Measurements from ENCODE around the gene KCTD10.

The KCTD10 gene

DNA sequence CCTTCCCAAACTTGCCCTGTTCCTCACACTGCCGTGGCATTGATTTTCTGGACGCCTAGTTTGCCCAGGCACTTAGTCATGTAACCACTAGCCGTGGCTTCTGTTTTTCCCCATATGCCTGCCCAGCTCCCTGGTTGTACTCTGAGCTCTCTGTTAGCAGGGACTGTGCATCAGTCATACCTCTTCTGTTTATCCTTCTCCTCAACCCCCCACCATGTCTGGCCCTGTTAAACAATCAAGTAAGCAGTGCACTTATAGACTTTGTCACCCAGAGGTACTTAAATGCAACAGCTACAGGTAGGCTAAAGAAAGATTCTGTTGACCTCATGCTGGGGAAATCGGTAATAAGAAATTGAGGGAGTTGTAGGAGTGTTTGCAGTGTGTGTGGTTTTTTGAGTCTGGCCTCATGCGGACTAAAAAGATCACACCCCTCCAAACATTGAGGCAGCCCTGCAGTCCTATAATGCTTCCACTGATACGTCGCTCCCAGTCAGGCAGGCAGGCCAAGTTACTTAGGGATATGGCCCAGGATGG is 17.3 kb upstream of the KCTD10 start:
- Histone ChIP-seq H3K27ac (no peak overlapping the region), H3K36me3 (peaks cover 87 to 100% (median 93%) of the 10 kb centered on the region in 3 donors), H3K4me1 (no peaks in the 10 kb centered on the region), H3K27me3 (no peaks in the 10 kb centered on the region), H3K9me3 (no peaks in the 10 kb centered on the region), H3K4me3 (no peak overlapping the region)
- DNase-seq, result no peak
- TF ChIP-seq, protein P1, sequence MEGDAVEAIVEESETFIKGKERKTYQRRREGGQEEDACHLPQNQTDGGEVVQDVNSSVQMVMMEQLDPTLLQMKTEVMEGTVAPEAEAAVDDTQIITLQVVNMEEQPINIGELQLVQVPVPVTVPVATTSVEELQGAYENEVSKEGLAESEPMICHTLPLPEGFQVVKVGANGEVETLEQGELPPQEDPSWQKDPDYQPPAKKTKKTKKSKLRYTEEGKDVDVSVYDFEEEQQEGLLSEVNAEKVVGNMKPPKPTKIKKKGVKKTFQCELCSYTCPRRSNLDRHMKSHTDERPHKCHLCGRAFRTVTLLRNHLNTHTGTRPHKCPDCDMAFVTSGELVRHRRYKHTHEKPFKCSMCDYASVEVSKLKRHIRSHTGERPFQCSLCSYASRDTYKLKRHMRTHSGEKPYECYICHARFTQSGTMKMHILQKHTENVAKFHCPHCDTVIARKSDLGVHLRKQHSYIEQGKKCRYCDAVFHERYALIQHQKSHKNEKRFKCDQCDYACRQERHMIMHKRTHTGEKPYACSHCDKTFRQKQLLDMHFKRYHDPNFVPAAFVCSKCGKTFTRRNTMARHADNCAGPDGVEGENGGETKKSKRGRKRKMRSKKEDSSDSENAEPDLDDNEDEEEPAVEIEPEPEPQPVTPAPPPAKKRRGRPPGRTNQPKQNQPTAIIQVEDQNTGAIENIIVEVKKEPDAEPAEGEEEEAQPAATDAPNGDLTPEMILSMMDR (IDR thresholded peaks at IDR 0.05), result no peak
- intact Hi-C loops (cut with DNase I; ENCODE audit: low total_unique reads), result no loop called here

DNA sequence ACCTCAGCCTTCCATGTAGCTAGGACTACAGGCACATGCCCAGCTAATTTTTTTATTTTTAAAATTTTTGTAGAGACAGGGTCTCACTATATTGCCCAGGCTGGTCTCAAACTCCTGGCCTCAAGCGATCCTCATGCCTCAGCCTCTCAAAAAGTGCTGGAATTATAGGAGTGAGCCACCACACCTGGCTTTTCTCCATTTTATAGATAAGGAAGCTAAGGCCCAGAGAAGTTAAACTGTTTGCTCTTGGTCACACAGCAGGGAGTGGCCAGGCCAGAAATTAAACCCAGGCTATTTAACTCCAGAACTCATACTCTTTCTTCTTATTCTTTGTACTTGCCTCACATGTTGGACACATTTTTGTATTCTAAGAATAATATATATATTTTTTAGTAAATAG is 16.8 kb upstream of the KCTD10 start:
- no peak overlapping the region for H3K4me3 ChIP-seq
- no peak for DNase-seq
- H3K27me3 ChIP-seq, result no peaks in the 10 kb centered on the region
- H3K4me1 ChIP-seq, result no peaks in the 10 kb centered on the region
- no peak overlapping the region for H3K27ac ChIP-seq
- peaks cover 87 to 100% (median 93%) of the 10 kb centered on the region in 3 donors for H3K36me3 ChIP-seq
- no peaks in the 10 kb centered on the region for H3K9me3 ChIP-seq
- intact Hi-C loops (cut with DNase I; ENCODE audit: low total_unique reads), result no loop called here
- TF ChIP-seq, protein P1 (IDR thresholded peaks at IDR 0.05), result no peak

- Histone ChIP-seq H3K4me3 (no peak overlapping the region), H3K9me3 (no peaks in the 10 kb centered on the region), H3K27ac (no peak overlapping the region), H3K4me1 (no peaks in the 10 kb centered on the region), H3K36me3 (peaks cover 87 to 100% (median 93%) of the 10 kb centered on the region in 3 donors), H3K27me3 (no peaks in the 10 kb centered on the region)
- TF ChIP-seq, protein P1 (IDR thresholded peaks at IDR 0.05), result no peak
- no peak for DNase-seq
- intact Hi-C loops (cut with DNase I; ENCODE audit: low total_unique reads), result no loop called here
These were observed 16.0 kb upstream of the KCTD10 start for GRCh38 chr12:109493090-109493489.

GRCh38 chr12:109492371-109492770 is 15.3 kb upstream of the KCTD10 start:
- peaks cover 87 to 100% (median 93%) of the 10 kb centered on the region in 3 donors for H3K36me3 ChIP-seq
- no peak for DNase-seq
- no peaks in the 10 kb centered on the region for H3K4me1 ChIP-seq

GRCh38 chr12:109491671-109492070 is 14.6 kb upstream of the KCTD10 start:
- DNase-seq, result no peak
- no peaks in the 10 kb centered on the region for H3K4me1 ChIP-seq
- H3K27me3 ChIP-seq, result no peaks in the 10 kb centered on the region
- TF ChIP-seq, protein P1 (IDR thresholded peaks at IDR 0.05), result no peak
- no peak overlapping the region for H3K4me3 ChIP-seq
- no peak overlapping the region for H3K27ac ChIP-seq
- intact Hi-C loops (cut with DNase I; ENCODE audit: low total_unique reads), result no loop called here
- no peaks in the 10 kb centered on the region for H3K9me3 ChIP-seq
- H3K36me3 ChIP-seq, result peaks cover 91 to 100% (median 93%) of the 10 kb centered on the region in 3 donors

More at GRCh38 chr12:109492371-109492770, 15.3 kb upstream of the KCTD10 start:
- no peak overlapping the region for H3K4me3 ChIP-seq
- H3K27ac ChIP-seq, result no peak overlapping the region
- H3K9me3 ChIP-seq, result no peaks in the 10 kb centered on the region
- intact Hi-C loops (cut with DNase I; ENCODE audit: low total_unique reads), result no loop called here
- TF ChIP-seq, protein P1 (IDR thresholded peaks at IDR 0.05), result no peak
- H3K27me3 ChIP-seq, result no peaks in the 10 kb centered on the region

Measured in tibial artery (tissue), 4 donors.